ENCODE results near the gene PRICKLE2.

PRICKLE2 gene

DNA sequence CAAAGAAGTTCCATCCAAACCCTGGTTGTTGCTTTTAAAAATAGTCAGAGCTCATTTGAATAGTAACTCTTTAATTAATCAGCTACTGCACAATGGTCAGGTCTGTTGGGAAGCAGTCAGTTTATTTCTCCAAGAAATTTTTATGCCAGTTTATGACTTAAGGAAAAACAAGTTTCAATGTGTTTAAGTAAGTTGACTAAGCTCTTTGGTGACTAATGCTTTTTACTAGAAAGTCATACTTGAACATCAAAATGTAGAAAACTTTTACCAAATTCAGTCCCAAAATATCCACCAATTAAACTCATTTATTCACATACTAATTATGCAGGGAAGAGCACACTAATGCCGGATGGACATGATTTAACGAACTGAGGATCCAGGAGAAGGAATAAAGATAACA, 22.1 kb downstream of the PRICKLE2 start:
- Histone ChIP-seq H3K27me3 (peaks cover 4% of the 10 kb centered on the region), H3K27ac (no peak overlapping the region), H3K36me3 (no peaks in the 10 kb centered on the region), H3K4me1 (ENCODE audit: control insufficient read depth in 1 of 2, insufficient read depth in 1 of 2, low read depth in 1 of 2, low read length in 1 of 2) (no peaks in the 10 kb centered on the region), H3K4me3 (ENCODE audit: low read depth in 1 of 2, low read length in 1 of 2) (no peak overlapping the region), H3K9me3 (no peaks in the 10 kb centered on the region)
- TF ChIP-seq, protein P1, sequence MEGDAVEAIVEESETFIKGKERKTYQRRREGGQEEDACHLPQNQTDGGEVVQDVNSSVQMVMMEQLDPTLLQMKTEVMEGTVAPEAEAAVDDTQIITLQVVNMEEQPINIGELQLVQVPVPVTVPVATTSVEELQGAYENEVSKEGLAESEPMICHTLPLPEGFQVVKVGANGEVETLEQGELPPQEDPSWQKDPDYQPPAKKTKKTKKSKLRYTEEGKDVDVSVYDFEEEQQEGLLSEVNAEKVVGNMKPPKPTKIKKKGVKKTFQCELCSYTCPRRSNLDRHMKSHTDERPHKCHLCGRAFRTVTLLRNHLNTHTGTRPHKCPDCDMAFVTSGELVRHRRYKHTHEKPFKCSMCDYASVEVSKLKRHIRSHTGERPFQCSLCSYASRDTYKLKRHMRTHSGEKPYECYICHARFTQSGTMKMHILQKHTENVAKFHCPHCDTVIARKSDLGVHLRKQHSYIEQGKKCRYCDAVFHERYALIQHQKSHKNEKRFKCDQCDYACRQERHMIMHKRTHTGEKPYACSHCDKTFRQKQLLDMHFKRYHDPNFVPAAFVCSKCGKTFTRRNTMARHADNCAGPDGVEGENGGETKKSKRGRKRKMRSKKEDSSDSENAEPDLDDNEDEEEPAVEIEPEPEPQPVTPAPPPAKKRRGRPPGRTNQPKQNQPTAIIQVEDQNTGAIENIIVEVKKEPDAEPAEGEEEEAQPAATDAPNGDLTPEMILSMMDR (IDR thresholded peaks at IDR 0.05): no peak

GRCh38 chr3:64199932-64200331, 25.3 kb downstream of the PRICKLE2 start:
- no peak overlapping the region for H3K27ac ChIP-seq
- no peak overlapping the region for H3K4me3 ChIP-seq (ENCODE audit: low read depth in 1 of 2, low read length in 1 of 2)
- TF ChIP-seq, protein P1 (IDR thresholded peaks at IDR 0.05): no peak
- no peaks in the 10 kb centered on the region for H3K36me3 ChIP-seq
- no peaks in the 10 kb centered on the region for H3K9me3 ChIP-seq
- H3K27me3 ChIP-seq: peaks cover 4% of the 10 kb centered on the region
- H3K4me1 ChIP-seq (ENCODE audit: control insufficient read depth in 1 of 2, insufficient read depth in 1 of 2, low read depth in 1 of 2, low read length in 1 of 2): no peaks in the 10 kb centered on the region

- Histone ChIP-seq H3K27me3 (no peaks in the 10 kb centered on the region), H3K9me3 (no peaks in the 10 kb centered on the region), H3K4me1 (ENCODE audit: control insufficient read depth in 1 of 2, insufficient read depth in 1 of 2, low read depth in 1 of 2, low read length in 1 of 2) (peaks cover 3 to 6% of the 10 kb centered on the region in 2 experiments), H3K36me3 (no peaks in the 10 kb centered on the region), H3K27ac (no peak overlapping the region), H3K4me3 (ENCODE audit: low read depth in 1 of 2, low read length in 1 of 2) (no peak overlapping the region)
- TF ChIP-seq, protein P1 (IDR thresholded peaks at IDR 0.05): no peak
Observed at GRCh38 chr3:64196236-64196929, 28.9 kb downstream of the PRICKLE2 start.

- no peaks in the 10 kb centered on the region for H3K27me3 ChIP-seq
- H3K36me3 ChIP-seq: no peaks in the 10 kb centered on the region
- H3K4me1 ChIP-seq (ENCODE audit: control insufficient read depth in 1 of 2, insufficient read depth in 1 of 2, low read depth in 1 of 2, low read length in 1 of 2): peaks cover 8 to 9% of the 10 kb centered on the region in 2 experiments
- TF ChIP-seq, protein P1 (IDR thresholded peaks at IDR 0.05): no peak
- no peak overlapping the region for H3K4me3 ChIP-seq (ENCODE audit: low read depth in 1 of 2, low read length in 1 of 2)
- H3K27ac ChIP-seq: no peak overlapping the region
- H3K9me3 ChIP-seq: no peaks in the 10 kb centered on the region
Observed at GRCh38 chr3:64195789-64196188, 29.5 kb downstream of the PRICKLE2 start.

- Histone ChIP-seq H3K36me3 (no peaks in the 10 kb centered on the region), H3K27ac (no peak overlapping the region), H3K4me1 (ENCODE audit: control insufficient read depth in 1 of 2, insufficient read depth in 1 of 2, low read depth in 1 of 2, low read length in 1 of 2) (peaks cover 12 to 13% of the 10 kb centered on the region in 2 experiments), H3K4me3 (ENCODE audit: low read depth in 1 of 2, low read length in 1 of 2) (no peak overlapping the region), H3K27me3 (no peaks in the 10 kb centered on the region), H3K9me3 (no peaks in the 10 kb centered on the region)
- TF ChIP-seq, protein P1 (IDR thresholded peaks at IDR 0.05): no peak
Observed at GRCh38 chr3:64191822-64192221, 33.4 kb downstream of the PRICKLE2 start.

All from neutrophil (primary cell).